AG04450 (cell line): ENCODE results near the gene ADH7. TPM values are rescaled to one million over a fixed set of nuclear protein-coding genes. Genes with fewer than 3 reads are reported as not detected.

Source experiments
- CTCF ChIA-PET: fragments of 300-600, 350-600 bp; formaldehyde crosslinking; extraction: SDS; loops from one replicate; lab custom pipeline; 2022; ENCODE audit warnings: antibody characterized with exemption, inconsistent platforms; lab: Charles Lee
- POLR2A ChIA-PET: fragments of 350-600 bp; formaldehyde crosslinking; extraction: SDS; loops from one replicate; lab custom pipeline; 2021; ENCODE audit warnings: antibody characterized with exemption, inconsistent platforms; lab: Yijun Ruan, JAX
- DNase-seq: peaks from one replicate; pipeline ENCODE4 v3.0.0-alpha.2; 2011; ENCODE audit warnings: low read depth, low spot score
- H3K27ac ChIP-seq: one replicate; pipeline ENCODE4 v1.5.1; 2012; ENCODE audit warnings: low read depth, low read length, control low read depth
- H3K27me3 ChIP-seq: one replicate; pipeline ENCODE4 v1.6.0; 2012; ENCODE audit warnings: low read length; ENCODE audit not compliant: control insufficient read depth, insufficient read depth
- H3K4me3 ChIP-seq: 2 replicates; pipeline ENCODE4 v1.5.1; 2011; ENCODE audit warnings: mild to moderate bottlenecking, low read depth, low read length, control low read depth
- H3K9me3 ChIP-seq: 2 replicates; pipeline ENCODE4 v1.5.1; 2012; ENCODE audit warnings: low read length; ENCODE audit not compliant: control insufficient read depth, insufficient read depth
- CTCF ChIP-seq: IDR thresholded peaks from 2 replicates; pipeline ENCODE4 v1.5.1; 2011; ENCODE audit warnings: low read depth, low read length, control low read depth, inconsistent platforms
- polyA minus RNA-seq: library from RNA; depleted of rRNA, polyadenylated mRNA; stranded (reverse); fragments of >200 nt; gene quantifications from 2 replicates; pipeline ENCODE4 v1.2.3, GENCODE V29; 2011; rRNA and poly(A)+ RNA removed
- polyA plus RNA-seq: library from polyadenylated mRNA; depleted of rRNA; stranded (reverse); fragments of >200 nt; gene quantifications from 2 replicates; pipeline ENCODE4 v1.2.3, GENCODE V29; 2011; rRNA removed

Gene ADH7
- polyA plus RNA-seq (not detected in 2 replicates), polyA minus RNA-seq (not detected in 2 replicates)

DNA sequence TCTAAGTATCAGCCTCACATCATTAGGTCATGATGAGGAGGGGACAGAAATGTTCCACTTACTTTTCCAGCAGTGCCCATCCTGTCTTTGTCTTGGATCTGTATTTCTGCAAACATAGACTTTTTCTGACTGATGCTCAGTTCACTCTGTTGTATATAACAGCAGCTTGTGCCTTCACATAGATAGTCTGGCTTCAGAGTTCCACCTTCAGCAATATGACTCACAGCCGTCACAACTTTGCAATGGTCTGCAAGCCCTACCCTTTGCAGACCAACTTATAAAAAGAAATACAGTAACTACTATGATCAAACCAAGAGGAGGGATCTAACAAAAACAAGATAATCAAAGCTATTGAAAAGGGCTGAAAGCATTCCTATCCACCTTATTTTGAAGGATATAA, at the start of gene ADH7:
Gene ADH7, minus strand, starts transcription at position 189 of the 400 bp plus-strand sequence. Its CDS starts 109 bp downstream, at position 80.
- TF ChIP-seq CTCF, result no peak
- no peaks in the 10 kb centered on the region for H3K27me3 ChIP-seq
- no peak within 1 kb of the TSS for H3K4me3 ChIP-seq
- H3K9me3 ChIP-seq, result no peaks in the 10 kb centered on the region
- ChIA-PET CTCF (no interaction called here), POLR2A (no interaction called here)
- no peak for DNase-seq
- no peak within 1 kb of the TSS for H3K27ac ChIP-seq

- Histone ChIP-seq H3K27ac (no peak overlapping the region), H3K9me3 (no peaks in the 10 kb centered on the region), H3K27me3 (no peaks in the 10 kb centered on the region), H3K4me3 (no peak overlapping the region)
- no peak for TF ChIP-seq CTCF
- POLR2A ChIA-PET, result no interaction called here
- CTCF ChIA-PET, result no interaction called here
- DNase-seq, result no peak
Observed at GRCh38 chr4:99483636-99484035, 48.5 kb upstream of the ADH7 start.

DNA sequence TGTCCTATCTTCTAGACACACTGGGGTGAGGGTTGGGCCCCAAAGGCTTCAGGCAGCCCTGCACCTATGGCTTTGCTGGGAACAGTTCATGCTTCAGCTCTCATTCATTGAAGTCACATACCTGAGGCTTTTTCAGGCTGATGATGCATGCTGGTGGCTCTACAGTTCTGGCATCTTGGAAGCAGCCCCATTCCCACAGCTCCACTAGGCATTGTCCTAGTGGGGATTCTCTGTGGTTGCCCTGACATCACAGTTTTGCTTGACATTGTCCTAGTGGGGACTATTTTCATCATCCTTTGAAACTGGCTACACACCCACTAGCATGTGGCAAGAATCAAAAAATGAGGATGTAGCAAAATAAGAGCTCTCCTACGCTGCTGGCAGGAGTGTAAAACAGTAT, 38.0 kb upstream of the ADH7 start:
- no peak for DNase-seq
- ChIA-PET CTCF (interaction anchor here (1.5 kb wide), 1 partner anchor 10 kb away, joined by 4 read pairs; no protein-coding TSS in a partner anchor), POLR2A (no interaction called here)
- Histone ChIP-seq H3K27me3 (no peaks in the 10 kb centered on the region), H3K4me3 (no peak overlapping the region), H3K9me3 (no peaks in the 10 kb centered on the region), H3K27ac (no peak overlapping the region)
- TF ChIP-seq CTCF, result no peak

DNA sequence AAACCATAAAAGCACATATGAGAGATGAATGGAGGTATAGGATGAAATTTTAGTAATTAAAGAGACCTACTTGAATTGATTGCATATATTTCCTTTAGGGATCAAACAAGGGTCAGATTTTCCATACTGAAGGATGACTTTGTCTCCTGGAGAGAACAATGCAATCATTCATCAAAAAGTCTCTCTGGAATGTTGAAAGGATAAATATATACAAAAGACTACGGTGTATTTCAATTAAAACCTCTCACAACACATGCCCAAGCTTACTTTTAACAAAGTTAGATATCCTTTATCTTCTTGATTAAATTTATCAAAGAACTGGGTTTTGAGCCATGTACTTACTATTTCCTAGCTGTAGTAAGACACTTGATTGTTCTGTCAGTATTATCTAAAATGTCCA, 36.8 kb upstream of the ADH7 start:
- DNase-seq, result no peak
- H3K4me3 ChIP-seq, result no peak overlapping the region
- no peak for TF ChIP-seq CTCF
- H3K9me3 ChIP-seq, result no peaks in the 10 kb centered on the region
- CTCF ChIA-PET, result interaction anchor here (0.6 kb wide), 1 partner anchor 608 kb away, joined by 3 read pairs; no protein-coding TSS in a partner anchor
- no peak overlapping the region for H3K27ac ChIP-seq
- POLR2A ChIA-PET, result no interaction called here
- H3K27me3 ChIP-seq, result no peaks in the 10 kb centered on the region

DNA sequence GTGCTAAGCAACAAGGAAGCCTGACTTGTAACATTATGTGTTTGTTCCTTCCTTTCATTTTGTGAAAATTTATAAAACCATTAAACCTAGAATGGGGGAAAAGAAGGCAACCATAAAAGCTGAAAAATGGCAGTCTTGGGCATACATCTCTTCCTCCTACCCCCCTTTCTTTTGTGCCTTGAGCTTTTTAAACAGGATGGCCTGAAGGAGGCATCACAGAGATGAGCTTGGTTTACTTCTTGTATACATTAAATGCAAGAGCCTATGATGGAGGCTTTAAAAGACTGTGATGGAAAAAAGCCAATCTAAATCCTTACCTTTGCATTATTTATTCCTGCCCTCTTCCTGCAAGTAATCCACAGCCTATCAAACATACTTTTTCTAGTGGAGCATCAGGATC, 36.2 kb upstream of the ADH7 start:
- no peak overlapping the region for H3K27ac ChIP-seq
- H3K9me3 ChIP-seq, result no peaks in the 10 kb centered on the region
- H3K27me3 ChIP-seq, result no peaks in the 10 kb centered on the region
- ChIA-PET CTCF (no interaction called here), POLR2A (no interaction called here)
- no peak overlapping the region for H3K4me3 ChIP-seq
- DNase-seq, result no peak
- no peak for TF ChIP-seq CTCF
